ENCODE results near the gene CCNDBP1.

The CCNDBP1 gene

GRCh38 chr15:43214592-43215295, 29.5 kb downstream of the CCNDBP1 start:
- H3K9me3 ChIP-seq (ENCODE audit: control insufficient read depth, low read length) = no peaks in the 10 kb centered on the region
- H2AFZ ChIP-seq = no peak overlapping the region
- H3K79me2 ChIP-seq = no peaks in the 10 kb centered on the region
- no peak for TF ChIP-seq CTCF (IDR thresholded peaks at IDR 0.05)
- no peak overlapping the region for H3K4me3 ChIP-seq (ENCODE audit: low read depth, low read length)
- no peaks in the 10 kb centered on the region for H3K4me1 ChIP-seq
- no peaks in the 10 kb centered on the region for H3K36me3 ChIP-seq (ENCODE audit: control insufficient read depth, insufficient read depth, low read length)
- H3K4me2 ChIP-seq (ENCODE audit: low read length) = no peak overlapping the region
- no peak overlapping the region for H3K9ac ChIP-seq
- no peak overlapping the region for H3K27ac ChIP-seq
- no peaks in the 10 kb centered on the region for H3K27me3 ChIP-seq (ENCODE audit: control insufficient read depth, insufficient read depth, low read length)

GRCh38 chr15:43215961-43216360, 30.8 kb downstream of the CCNDBP1 start:
- Histone ChIP-seq H3K36me3 (ENCODE audit: control insufficient read depth, insufficient read depth, low read length) (no peaks in the 10 kb centered on the region), H3K79me2 (no peaks in the 10 kb centered on the region), H3K4me1 (no peaks in the 10 kb centered on the region), H2AFZ (no peak overlapping the region), H3K9me3 (ENCODE audit: control insufficient read depth, low read length) (no peaks in the 10 kb centered on the region), H3K27ac (no peak overlapping the region), H3K9ac (no peak overlapping the region), H3K4me2 (ENCODE audit: low read length) (no peak overlapping the region), H3K4me3 (ENCODE audit: low read depth, low read length) (no peak overlapping the region), H3K27me3 (ENCODE audit: control insufficient read depth, insufficient read depth, low read length) (no peaks in the 10 kb centered on the region)
- no peak for TF ChIP-seq CTCF (IDR thresholded peaks at IDR 0.05)

- H3K9me3 ChIP-seq (ENCODE audit: control insufficient read depth, low read length) = no peaks in the 10 kb centered on the region
- no peaks in the 10 kb centered on the region for H3K36me3 ChIP-seq (ENCODE audit: control insufficient read depth, insufficient read depth, low read length)
- no peak overlapping the region for H3K4me3 ChIP-seq (ENCODE audit: low read depth, low read length)
- H3K4me2 ChIP-seq (ENCODE audit: low read length) = no peak overlapping the region
- H3K79me2 ChIP-seq = no peaks in the 10 kb centered on the region
- H3K27me3 ChIP-seq (ENCODE audit: control insufficient read depth, insufficient read depth, low read length) = no peaks in the 10 kb centered on the region
- no peak for TF ChIP-seq CTCF (IDR thresholded peaks at IDR 0.05)
- H3K27ac ChIP-seq = no peak overlapping the region
- H3K9ac ChIP-seq = no peak overlapping the region
- no peak overlapping the region for H2AFZ ChIP-seq
- H3K4me1 ChIP-seq = no peaks in the 10 kb centered on the region
Measured at GRCh38 chr15:43218908-43219706, 33.9 kb downstream of the CCNDBP1 start.

- H3K27me3 ChIP-seq (ENCODE audit: control insufficient read depth, insufficient read depth, low read length) = no peaks in the 10 kb centered on the region
Measured at GRCh38 chr15:43219929-43220928, 35.0 kb downstream of the CCNDBP1 start.

More at GRCh38 chr15:43219929-43220928, 35.0 kb downstream of the CCNDBP1 start:
- TF ChIP-seq CTCF (IDR thresholded peaks at IDR 0.05) = no peak
- H2AFZ ChIP-seq = no peak overlapping the region
- no peaks in the 10 kb centered on the region for H3K36me3 ChIP-seq (ENCODE audit: control insufficient read depth, insufficient read depth, low read length)
- H3K9ac ChIP-seq = no peak overlapping the region
- H3K9me3 ChIP-seq (ENCODE audit: control insufficient read depth, low read length) = no peaks in the 10 kb centered on the region
- H3K4me2 ChIP-seq (ENCODE audit: low read length) = no peak overlapping the region
- no peak overlapping the region for H3K27ac ChIP-seq
- H3K79me2 ChIP-seq = no peaks in the 10 kb centered on the region
- no peaks in the 10 kb centered on the region for H3K4me1 ChIP-seq
- no peak overlapping the region for H3K4me3 ChIP-seq (ENCODE audit: low read depth, low read length)
